HUES48 (cell line): ENCODE measurements around the gene CILP.

Experiments
- H3K27ac ChIP-seq: one replicate; pipeline ENCODE4 v1.7.0; 2013; ENCODE audit warnings: low read depth, low read length, inconsistent platforms
- H3K27me3 ChIP-seq: 2 replicates; pipeline ENCODE4 v1.6.1; 2013; ENCODE audit warnings: mild to moderate bottlenecking, low read length; ENCODE audit not compliant: control insufficient read depth, insufficient read depth
- H3K36me3 ChIP-seq: 2 replicates; pipeline ENCODE4 v1.6.1; 2013; ENCODE audit warnings: low read length; ENCODE audit not compliant: control insufficient read depth, insufficient read depth
- H3K4me1 ChIP-seq: 2 replicates; pipeline ENCODE4 v1.6.1; 2013; ENCODE audit warnings: mild to moderate bottlenecking, low read length; ENCODE audit not compliant: control insufficient read depth, insufficient read depth
- H3K4me3 ChIP-seq: 2 replicates; pipeline ENCODE4 v1.5.1; 2013; ENCODE audit warnings: mild to moderate bottlenecking, low read depth, low read length
- H3K9ac ChIP-seq: 2 replicates; pipeline ENCODE4 v1.6.1; 2013; ENCODE audit warnings: mild to moderate bottlenecking, low read depth, low read length, moderate library complexity
- H3K9me3 ChIP-seq: 2 replicates; pipeline ENCODE4 v1.6.1; 2013; ENCODE audit warnings: low read length; ENCODE audit not compliant: control insufficient read depth, insufficient read depth

CILP gene

DNA sequence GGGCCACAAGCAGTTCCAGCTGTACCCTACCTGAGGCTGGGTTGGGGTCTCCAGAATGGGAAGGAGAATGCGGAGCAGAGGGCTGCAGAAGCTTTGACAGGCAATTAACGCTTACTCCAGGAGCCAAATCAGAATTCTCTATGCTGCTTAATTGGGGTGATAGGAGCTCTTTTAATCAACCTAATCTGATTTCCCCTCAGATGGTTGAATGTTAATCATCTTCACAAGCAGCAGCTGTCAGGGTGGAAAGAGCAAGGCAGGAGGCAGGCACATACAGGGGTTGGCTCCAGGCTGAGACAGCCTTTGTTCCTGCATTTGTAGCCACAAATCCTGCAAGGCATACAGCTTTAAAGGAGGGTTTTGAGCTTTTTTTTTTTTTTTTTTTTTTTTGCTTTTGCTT is 2.6 kb downstream of the CILP start:
- Histone ChIP-seq H3K36me3 (no peaks in the 10 kb centered on the region), H3K27me3 (no peaks in the 10 kb centered on the region), H3K9ac (no peak overlapping the region), H3K4me1 (0 out of 2 replicates have a peak, but pooled peaks cover 2% of the 10 kb centered on the region), H3K27ac (no peak overlapping the region), H3K4me3 (no peak overlapping the region), H3K9me3 (no peaks in the 10 kb centered on the region)

DNA sequence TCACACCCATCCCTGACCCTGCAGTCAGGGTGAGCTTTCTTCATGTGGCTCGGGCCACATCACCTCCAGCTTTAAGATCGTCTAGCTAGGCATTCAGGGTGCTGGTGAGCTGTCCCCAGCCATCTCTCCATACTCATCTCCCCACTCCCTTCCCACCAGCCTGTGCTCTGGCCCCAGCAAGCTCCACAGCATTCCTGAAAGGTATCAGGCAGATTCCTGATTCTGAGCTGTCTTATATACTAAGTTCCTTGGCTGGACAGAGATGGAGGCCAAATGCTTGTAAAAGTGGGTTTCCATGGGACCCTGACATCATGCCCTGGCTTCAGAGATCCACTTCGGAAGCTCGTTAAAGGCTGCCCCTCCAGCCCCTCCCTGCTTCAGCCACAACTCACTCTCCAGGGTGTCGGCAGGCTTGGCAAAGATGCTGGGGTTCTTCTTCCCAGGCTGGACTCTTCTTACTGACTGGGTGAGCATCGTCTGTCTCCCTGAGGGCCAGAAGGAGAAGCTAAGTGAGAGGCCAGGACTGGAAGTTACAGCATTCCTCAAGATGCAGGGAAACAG is 3.9 kb downstream of the CILP start:
- H3K9ac ChIP-seq: no peak overlapping the region
- no peaks in the 10 kb centered on the region for H3K9me3 ChIP-seq
- H3K4me1 ChIP-seq: 0 out of 2 replicates have a peak, but pooled peaks cover 2% of the 10 kb centered on the region
- H3K27me3 ChIP-seq: no peaks in the 10 kb centered on the region
- no peak overlapping the region for H3K4me3 ChIP-seq
- H3K27ac ChIP-seq: no peak overlapping the region
- H3K36me3 ChIP-seq: no peaks in the 10 kb centered on the region

DNA sequence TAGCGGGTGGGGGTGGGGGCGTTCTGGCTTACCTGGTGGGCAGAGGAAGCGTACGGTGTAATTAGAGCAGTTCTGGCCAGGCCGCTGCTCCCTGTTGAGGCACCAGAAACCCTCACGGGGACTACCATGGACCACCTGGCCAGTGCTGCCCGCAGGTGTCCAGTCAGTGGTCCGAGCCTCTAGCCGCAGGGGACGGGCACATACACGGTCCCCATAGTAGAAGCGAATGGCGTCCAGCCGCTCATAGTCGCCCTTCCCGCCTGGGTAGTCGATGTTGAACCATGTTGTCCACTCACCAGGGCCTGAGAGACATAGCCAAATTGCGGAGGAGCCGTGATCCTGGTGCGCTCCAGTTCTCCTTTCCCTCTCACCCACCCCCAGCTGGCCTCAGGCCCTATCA is 4.5 kb downstream of the CILP start:
- Histone ChIP-seq H3K27me3 (no peaks in the 10 kb centered on the region), H3K9ac (no peak overlapping the region), H3K9me3 (no peaks in the 10 kb centered on the region), H3K27ac (no peak overlapping the region), H3K4me3 (no peak overlapping the region), H3K36me3 (no peaks in the 10 kb centered on the region), H3K4me1 (0 out of 2 replicates have a peak, but pooled peaks cover 2% of the 10 kb centered on the region)

DNA sequence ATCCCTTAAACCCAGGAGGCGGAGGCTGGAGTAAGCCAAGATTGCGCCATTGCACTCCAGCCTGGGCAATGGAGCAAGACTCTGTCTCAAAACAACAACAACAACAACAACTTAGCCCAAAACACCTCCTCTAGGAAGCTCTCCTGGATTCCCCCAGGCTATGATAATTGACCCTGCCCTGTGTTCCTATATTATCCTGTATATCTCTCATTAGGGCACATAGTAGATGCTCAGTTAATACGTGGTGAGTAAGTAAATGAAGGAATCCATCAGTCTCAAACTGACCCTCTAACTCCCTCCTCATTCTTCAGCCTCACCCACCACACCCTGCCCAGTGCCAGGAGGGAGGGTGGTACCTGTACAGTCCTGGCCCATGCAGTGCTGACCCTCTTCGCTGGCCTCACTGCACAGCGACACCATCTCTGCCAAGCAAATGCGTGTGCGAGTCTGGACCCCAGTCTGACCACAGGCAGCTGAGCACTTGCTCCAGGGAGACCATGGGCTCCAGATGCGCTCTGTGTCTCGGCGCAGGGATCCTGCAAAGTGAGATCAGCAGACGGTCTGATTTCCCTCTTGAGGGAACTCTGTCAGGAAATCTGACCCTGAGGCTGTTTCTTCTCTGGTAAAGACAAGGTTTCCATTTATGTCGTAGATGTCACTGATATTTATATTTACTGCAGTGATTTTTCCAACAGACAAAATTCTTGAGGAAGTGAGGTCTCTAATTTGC is 6.2 kb downstream of the CILP start:
- H3K27me3 ChIP-seq: no peaks in the 10 kb centered on the region
- no peak overlapping the region for H3K9ac ChIP-seq
- H3K27ac ChIP-seq: no peak overlapping the region
- no peaks in the 10 kb centered on the region for H3K9me3 ChIP-seq
- no peak overlapping the region for H3K4me3 ChIP-seq
- H3K36me3 ChIP-seq: no peaks in the 10 kb centered on the region
- no peaks in the 10 kb centered on the region for H3K4me1 ChIP-seq

DNA sequence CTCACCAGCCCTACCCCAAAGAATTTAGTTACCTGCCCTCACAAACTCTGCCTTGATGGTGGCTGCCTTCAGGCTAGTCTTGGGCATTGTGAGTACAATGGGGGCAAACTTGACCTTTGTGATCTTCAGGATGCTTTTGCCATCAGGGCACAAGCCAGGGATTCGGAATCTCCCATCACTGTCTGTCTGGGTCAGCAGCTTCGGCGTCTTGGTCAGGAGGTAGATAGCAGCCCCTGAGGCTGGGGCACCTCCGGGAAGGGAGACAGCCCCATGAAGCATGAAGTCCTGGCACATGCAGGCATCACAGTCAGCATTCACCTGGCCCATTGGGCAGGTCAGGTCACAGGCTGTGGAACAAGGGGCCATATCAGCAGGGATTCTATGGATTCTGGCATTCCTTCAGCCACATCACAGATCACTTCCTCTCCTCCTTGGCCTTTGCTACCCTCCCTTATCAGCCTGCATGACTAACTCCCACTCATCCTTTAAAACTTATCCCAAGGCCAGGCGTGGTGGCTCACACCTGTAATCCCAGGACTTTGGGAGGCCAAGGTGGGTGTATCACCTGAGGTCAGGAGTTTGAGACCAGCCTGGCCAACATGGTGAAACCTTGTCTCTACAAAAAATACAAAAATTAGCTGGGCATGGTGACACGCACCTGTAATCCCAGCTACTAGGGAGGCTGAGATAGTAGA is 6.9 kb downstream of the CILP start:
- Histone ChIP-seq H3K27ac (no peak overlapping the region), H3K4me3 (no peak overlapping the region), H3K4me1 (no peaks in the 10 kb centered on the region), H3K9ac (no peak overlapping the region), H3K36me3 (no peaks in the 10 kb centered on the region), H3K9me3 (no peaks in the 10 kb centered on the region), H3K27me3 (no peaks in the 10 kb centered on the region)

DNA sequence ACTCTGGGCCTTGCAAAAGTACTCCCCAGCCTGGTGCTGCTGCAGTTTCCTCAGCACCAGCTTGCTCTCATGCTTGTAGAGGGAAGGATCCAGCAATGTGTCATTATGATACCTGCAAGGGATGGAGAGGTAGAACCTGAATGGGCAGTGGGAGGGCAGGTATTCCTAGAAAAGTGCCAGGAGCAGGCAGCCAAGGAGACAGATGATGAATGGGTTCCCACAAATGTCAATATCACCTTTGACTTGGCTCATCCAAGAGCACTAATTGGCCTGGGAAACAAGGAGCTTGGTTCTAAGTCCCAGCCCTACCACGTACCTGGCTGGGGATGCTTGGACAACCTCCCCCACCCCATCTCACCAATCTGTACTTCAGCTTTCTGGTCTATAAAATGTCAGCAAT is 9.4 kb downstream of the CILP start:
- Histone ChIP-seq H3K4me3 (no peak overlapping the region), H3K4me1 (no peaks in the 10 kb centered on the region), H3K27me3 (no peaks in the 10 kb centered on the region), H3K27ac (no peak overlapping the region), H3K9ac (no peak overlapping the region), H3K36me3 (no peaks in the 10 kb centered on the region), H3K9me3 (no peaks in the 10 kb centered on the region)

DNA sequence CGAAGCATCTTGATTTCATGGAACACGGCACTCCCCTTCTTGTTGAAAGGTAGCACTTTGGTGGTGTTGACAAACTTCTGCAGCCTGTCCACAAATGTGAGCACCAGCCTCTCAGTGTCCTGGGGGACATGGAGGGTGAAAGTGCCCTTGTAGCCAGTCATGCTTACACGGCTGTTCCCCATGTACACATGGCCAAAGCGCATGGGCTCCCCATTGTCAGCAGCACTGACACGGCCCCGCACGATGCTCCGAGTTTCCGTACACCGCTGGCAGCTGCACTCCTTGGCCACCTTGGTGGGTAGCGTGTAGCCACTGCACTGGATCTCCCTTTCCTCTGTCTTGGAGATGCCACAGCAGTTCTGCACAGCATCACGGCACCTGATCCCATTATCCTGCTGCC is 12.7 kb downstream of the CILP start:
- no peak overlapping the region for H3K27ac ChIP-seq
- no peaks in the 10 kb centered on the region for H3K36me3 ChIP-seq
- H3K4me3 ChIP-seq: no peak overlapping the region
- no peaks in the 10 kb centered on the region for H3K9me3 ChIP-seq
- no peak overlapping the region for H3K9ac ChIP-seq
- H3K4me1 ChIP-seq: no peaks in the 10 kb centered on the region
- no peaks in the 10 kb centered on the region for H3K27me3 ChIP-seq

DNA sequence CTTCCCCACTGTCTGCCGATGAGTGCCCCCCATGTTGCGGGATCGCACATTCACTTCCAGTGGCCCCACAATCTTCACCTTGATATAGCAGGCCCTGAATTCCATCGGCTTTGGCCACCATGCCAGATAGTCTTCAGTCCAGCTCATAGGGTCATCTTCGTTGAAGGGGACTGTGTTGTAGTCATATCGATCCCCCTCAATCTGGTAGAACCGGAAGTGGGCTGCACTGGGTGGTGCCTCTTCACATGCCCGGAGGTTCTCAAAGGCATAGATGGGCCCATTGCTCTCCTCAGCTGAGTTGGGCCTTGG is 14.0 kb downstream of the CILP start:
- no peaks in the 10 kb centered on the region for H3K36me3 ChIP-seq
- H3K27ac ChIP-seq: no peak overlapping the region
- no peaks in the 10 kb centered on the region for H3K4me1 ChIP-seq
- H3K4me3 ChIP-seq: no peak overlapping the region
- no peak overlapping the region for H3K9ac ChIP-seq
- H3K27me3 ChIP-seq: no peaks in the 10 kb centered on the region
- H3K9me3 ChIP-seq: no peaks in the 10 kb centered on the region

DNA sequence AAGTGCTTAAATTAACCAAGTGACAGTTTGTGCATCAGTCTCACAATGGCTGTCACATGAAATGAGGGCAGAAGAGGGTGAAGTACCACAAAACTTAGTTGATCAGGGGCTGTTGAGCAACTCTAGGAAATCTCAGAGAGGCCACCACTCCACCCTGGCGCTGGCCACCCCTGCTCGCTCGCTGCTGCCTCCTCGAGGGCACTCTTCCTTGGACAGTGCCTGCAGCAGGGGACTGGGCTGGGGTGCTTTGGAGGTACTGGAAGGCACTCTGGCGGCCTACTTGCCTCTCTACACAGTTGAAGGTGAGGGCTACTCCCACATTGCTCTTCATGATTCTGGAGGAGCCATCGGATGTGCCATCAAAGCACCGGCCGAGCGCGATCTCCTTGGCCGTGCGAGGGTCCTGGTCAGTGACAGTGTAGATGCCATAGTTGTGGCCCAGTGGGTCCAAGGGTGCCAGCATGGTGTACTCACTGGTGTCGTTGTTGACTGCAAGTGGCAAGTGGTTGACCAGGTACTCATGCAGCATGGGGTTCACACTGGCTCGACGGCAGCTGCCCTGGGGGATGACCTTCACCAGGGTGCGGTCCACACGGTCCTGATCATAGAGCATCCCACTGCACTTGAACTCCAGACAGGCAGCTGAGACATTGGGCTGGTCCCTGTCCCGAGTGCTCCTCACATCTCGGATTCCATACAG is 14.5 kb downstream of the CILP start:
- no peaks in the 10 kb centered on the region for H3K4me1 ChIP-seq
- no peaks in the 10 kb centered on the region for H3K9me3 ChIP-seq
- no peak overlapping the region for H3K4me3 ChIP-seq
- H3K9ac ChIP-seq: no peak overlapping the region
- H3K27me3 ChIP-seq: no peaks in the 10 kb centered on the region
- H3K36me3 ChIP-seq: no peaks in the 10 kb centered on the region
- no peak overlapping the region for H3K27ac ChIP-seq

DNA sequence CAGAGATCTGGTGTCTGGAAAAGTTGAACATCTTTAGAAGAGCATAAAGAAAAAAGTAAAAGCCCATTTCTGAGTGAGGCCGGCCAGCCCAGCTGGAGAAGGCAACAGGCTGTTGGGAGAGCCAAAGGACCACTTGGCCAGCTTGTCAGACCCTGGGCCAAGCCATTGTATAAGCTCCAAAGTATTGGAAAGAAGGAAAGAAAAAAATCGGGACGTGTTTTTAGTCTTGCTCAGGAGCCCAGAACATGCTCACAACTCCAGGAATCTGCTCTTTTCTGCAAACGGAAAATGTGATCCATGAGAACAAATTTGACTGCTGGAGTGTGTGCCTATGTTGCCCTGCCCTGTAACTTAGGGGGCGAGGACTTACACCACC is 15.7 kb downstream of the CILP start:
- Histone ChIP-seq H3K27ac (no peak overlapping the region), H3K4me3 (no peak overlapping the region), H3K9ac (no peak overlapping the region), H3K36me3 (no peaks in the 10 kb centered on the region), H3K4me1 (no peaks in the 10 kb centered on the region), H3K27me3 (no peaks in the 10 kb centered on the region), H3K9me3 (no peaks in the 10 kb centered on the region)
